Fibroblast of skin of abdomen (primary cell): ENCODE data around the gene KRT7.
"Not testable (repeated sequence)": the region's sequence is repeated elsewhere in the genome, so short reads cannot be mapped to it uniquely, and the experiment has no call there.

Experiments
- DNase-seq: peaks from one replicate; pipeline ENCODE4 v3.0.0-alpha.2; 2013

KRT7 gene

GRCh38 chr12:52280796-52281560 is 47.9 kb downstream of the KRT7 start:
- DNase-seq, result peak; percentile 97

- DNase-seq, result no peak
Observed at GRCh38 chr12:52284562-52285171, 51.6 kb downstream of the KRT7 start.

- DNase-seq, result peak; percentile 79
Observed at GRCh38 chr12:52285172-52285745, 52.2 kb downstream of the KRT7 start.

- DNase-seq, result no peak
Observed at GRCh38 chr12:52285851-52286530, 52.9 kb downstream of the KRT7 start.

GRCh38 chr12:52286857-52287785 is 54.1 kb downstream of the KRT7 start:
- DNase-seq, result not testable (repeated sequence)

- not testable (repeated sequence) for DNase-seq
Observed at GRCh38 chr12:52287816-52288805, 55.1 kb downstream of the KRT7 start.

GRCh38 chr12:52290483-52291134 is 57.6 kb downstream of the KRT7 start:
- not testable (repeated sequence) for DNase-seq

GRCh38 chr12:52291267-52291935 is 58.4 kb downstream of the KRT7 start, which contains the start of gene KRT81:
Gene KRT81, minus strand, starts transcription at chr12:52291534. Its CDS starts 69 bp downstream, at chr12:52291465.
- DNase-seq, result no peak

- no peak for DNase-seq
Observed at GRCh38 chr12:52293926-52294325, 60.9 kb downstream of the KRT7 start.

GRCh38 chr12:52294803-52295202 is 61.8 kb downstream of the KRT7 start:
- no peak for DNase-seq

- no peak for DNase-seq
Observed at GRCh38 chr12:52295663-52296062, 62.6 kb downstream of the KRT7 start.

GRCh38 chr12:52296572-52297215 is 63.7 kb downstream of the KRT7 start:
- DNase-seq, result no peak
